Stimulated activated naive CD4-positive, alpha-beta T cell treated with Interleukin-2 at 50 U/mL for 16 hours (primary cell): ENCODE results near the gene CCDC7.
A peak's percentile ranks its signal among the peaks of the same experiment; 100 is the strongest.
"Not testable (repeated sequence)": the region's sequence is repeated elsewhere in the genome, so short reads cannot be mapped to it uniquely, and the experiment has no call there.

Experiments
- DNase-seq: peaks from one replicate; lab custom pipeline; 2025; lab: John Stamatoyannopoulos, UW

The CCDC7 gene

DNA sequence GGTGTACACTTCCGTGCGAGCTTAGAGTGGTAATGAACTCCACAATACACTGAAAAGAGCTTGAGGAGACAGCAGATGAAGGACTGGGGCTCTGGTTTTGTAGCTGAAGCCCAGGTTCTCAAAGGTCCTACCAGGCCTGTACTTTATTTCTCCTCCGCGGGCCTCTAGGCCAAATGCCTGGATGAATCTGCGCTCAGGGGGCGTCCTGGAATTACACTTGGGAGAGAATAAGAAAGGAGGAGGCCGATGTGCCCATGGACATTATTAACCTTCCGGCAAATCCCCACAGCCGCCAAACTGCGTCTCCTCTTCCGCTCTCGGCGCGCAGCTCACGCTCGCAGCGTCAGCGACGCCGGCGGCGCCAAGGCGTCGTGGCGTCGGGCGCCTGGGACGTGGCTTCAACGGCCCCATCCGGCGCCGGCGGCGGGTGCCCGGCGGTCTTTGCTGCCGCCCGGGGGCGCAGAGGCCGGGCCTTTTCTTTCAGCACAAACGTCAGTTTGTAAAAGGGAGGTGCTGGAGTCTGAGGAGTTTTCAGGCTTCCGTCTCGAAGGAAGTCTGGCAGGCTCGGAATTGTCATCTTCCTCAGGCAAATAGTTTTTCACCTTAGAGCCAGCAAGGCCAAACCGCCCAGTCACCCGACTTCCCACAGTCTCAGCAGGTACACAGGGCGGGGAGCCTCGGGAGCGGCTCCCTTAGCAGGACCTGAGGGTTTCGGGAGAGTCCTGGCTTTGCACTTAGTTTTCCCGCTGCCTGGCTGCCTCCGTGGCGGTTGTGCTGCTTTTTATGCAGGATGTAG, at the start of gene CCDC7:
CCDC7 (plus strand) TSS at position 401 of the 796 bp plus-strand sequence. CDS start 5,503 bp downstream, outside the sequence.
- peak; percentile 79 for DNase-seq

DNA sequence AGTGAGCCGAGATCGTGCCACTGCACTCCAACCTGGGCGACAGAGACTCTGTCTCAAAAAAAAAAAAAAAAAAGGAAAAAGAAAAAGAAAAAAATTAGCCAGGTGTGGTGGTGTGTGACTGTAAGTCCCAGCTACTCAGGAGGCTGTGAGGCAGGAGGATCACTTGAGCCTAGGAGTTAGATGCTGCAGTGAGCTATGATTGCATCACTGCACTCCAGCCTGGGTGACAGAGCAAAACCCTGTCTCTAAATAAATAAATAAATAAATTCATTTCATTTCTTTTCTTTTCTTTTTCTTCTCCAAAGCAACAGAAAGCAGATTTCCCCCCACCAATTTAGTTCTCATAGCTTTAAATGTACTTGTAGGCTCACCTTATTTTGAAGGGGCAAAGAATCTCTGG, 48.8 kb upstream of the CCDC7 start:
- DNase-seq = not testable (repeated sequence)

DNA sequence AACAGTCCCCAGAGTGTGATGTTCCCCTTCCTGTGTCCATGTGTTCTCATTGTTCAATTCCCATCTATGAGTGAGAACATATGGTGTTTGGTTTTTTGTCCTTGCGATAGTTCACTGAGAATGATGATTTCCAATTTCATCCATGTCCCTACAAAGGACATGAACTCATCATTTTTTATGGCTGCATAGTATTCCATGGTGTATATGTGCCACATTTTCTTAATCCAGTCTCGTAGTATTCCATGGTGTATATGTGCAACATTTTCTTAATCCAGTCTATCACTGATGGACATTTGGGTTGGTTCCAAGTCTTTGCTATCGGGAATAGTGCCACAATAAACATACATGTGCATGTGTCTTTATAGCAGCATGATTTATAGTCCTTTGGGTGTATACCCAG, 46.2 kb upstream of the CCDC7 start:
- not testable (repeated sequence) for DNase-seq

DNA sequence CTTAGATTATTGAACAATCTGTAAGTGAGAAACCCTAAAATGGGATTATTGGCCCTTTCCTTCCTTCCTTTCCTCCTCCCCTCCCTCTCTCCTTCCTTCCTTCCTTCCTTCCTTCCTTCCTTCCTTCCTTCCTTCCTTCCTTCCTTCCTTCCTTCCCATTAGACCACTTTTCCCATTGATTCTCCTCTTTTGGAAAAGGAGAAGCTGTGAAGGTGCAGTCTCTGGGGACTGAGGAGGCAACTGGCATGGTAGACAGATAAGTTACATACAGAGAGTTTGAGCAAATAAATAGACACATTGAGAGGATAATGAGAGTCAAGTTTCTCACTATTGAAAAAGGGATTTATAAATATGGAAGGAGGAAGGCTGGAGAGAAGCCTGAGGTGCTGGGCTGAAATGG, 45.0 kb upstream of the CCDC7 start:
- no peak for DNase-seq

DNA sequence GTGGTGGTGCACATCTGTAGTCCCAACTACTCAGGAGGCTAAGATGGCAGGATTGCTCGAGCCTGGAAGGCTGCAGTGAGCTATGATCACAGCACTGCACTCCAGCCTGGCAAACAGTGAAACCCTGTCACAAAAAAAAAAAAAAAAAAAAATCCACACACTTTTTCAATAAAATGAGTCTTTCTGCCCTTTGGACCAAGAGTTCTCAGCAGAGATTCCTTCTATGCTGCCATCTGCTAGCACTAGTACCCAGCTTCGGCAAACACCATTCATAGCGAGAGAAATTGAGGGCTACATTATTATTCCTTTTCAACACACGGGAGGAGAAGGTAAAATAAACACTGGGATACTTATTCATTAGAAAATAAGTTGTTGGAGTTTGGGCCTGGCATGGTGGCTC, 43.4 kb upstream of the CCDC7 start:
- DNase-seq = no peak

DNA sequence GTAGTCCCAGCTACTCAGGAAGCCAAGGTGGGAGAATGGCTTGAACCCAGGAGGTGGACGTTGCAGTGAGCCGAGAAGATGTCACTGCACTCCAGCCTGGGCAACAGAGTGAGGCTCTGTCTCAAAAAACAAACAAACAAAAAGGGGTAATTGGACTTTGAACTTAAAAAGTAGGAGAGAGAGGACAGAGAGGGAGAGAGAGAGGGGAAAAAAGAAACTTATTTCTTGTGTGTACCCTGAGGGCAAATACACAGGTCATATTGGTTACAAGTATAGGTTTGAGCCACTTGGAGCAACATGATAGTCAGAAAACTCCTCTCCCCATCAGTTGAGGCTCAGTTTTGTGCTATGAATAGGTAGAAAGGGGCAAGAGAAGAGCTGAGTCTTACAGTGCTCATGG, 42.8 kb upstream of the CCDC7 start:
- no peak for DNase-seq

DNA sequence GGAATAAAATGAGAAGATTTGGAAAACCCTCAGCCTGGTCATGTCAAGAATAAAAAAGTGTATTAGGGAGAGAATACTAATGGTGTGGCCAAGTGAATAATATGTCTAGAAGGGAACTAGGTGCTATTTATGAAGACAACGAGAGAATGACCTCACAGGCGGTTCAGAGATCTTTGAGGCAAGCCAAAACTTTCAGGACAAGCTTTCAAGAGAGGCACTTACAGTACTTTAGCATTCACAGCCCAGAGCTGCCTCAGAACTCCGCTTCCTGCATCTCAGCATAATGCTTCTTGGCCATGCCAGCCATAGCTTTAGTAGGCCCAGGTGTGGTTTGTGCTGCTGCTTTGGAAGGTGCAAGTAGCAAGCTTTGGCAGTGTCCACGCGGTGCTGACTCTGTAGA, 37.2 kb upstream of the CCDC7 start:
- no peak for DNase-seq

DNA sequence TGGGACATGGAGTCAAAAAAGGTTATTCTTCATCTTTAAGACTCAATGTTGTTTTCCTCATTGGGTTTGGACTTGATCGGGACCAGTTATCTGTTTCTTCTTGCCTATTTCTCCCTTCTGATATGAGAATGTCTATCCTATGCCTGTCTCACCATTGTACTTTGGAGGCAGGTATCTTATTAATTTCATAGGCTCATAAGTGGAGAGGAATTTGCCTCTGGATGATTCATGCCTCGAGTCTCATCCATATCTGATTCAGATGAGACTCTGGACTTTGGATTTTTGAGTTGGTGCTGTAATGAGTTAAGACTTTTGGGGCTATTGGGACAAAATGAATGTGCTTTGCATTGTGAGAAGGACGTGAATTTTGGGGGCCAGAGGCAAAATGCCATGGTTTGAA, 36.2 kb upstream of the CCDC7 start:
- no peak for DNase-seq

DNA sequence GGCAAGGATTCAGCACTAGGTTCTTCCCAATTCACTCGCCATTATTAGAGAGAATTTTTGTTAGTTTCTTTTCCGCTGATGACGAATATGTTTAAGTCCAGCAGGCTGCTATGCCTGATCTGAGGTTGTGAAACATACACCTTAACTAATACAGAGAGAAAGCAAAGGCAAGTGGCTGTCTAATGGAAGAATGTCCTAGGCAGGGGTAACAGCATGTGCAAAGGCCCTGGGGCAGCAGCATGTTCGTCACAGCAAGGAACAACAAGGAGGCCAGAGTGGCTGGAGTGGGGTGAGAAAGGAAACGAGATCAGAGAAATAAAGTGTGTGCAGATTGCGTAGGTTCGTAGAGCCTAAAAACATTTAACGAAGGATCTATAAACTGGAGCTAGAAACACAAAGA, 35.4 kb upstream of the CCDC7 start:
- no peak for DNase-seq

DNA sequence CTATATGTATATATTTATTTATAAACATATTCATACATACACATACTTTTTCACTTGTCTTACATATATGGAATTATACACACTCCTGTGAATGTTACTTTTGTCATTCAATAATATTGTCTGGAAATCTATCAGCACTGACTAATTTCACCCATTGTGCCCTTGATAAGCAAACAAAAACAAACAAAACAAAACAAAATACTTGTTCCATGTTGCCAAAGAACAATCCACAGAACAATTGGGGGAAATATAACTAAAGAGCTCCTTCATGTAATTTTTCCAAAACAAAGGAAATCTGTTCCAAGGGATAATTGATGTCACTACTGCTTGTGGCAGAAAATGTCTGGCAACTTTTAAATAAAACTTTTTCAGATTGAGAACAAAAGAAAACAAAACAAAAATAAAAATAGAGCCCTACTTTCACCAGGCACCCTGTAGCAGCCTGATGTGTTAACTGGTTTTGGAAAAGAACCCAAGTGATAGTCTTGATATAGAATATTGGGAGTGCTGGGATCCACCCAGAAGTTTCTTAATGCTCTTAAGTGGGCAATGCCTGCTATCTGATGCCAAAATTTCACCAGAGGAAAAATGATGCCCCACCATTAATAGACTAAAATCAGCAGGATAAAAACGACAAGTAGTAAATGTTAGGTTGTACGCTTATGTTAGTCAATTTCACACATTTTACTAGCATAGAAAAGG, 34.0 kb upstream of the CCDC7 start:
- no peak for DNase-seq

DNA sequence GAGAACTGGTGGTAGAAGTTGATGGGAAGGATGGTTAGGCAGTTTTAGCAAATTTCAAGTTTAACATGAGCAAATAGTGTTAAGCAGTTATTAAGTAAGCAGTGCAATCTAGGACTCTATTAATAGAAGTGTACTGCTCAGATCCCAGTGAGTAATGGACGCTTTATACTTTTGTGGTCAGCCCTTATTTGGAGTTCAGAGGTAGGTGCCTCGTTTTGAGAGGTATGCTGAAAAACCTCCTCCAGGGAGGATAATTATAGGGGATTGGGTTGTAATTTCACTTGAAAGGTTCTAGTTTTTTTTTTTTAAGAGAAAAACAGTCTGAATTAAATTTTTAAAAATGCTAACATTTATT, 33.5 kb upstream of the CCDC7 start:
- no peak for DNase-seq

DNA sequence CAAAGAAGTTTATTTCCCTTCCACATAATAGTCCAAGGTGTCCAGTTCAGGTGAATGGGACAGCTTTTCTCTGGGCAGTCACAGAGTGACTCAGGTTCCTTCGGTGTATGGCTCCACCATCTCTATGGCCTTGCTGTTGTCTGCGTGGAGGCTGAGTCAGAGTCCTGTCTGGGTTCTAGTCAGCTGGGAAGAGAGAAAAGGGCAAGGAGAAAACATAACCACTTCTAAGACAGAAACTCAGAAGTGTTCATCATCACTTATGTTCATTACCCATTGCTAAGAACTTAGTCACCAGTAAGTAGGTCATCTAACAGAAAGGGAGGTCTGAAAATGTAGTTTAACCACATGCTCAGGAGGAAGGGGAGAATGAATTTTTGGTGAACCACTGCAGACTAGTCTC, 32.4 kb upstream of the CCDC7 start:
- peak; percentile 47 for DNase-seq

DNA sequence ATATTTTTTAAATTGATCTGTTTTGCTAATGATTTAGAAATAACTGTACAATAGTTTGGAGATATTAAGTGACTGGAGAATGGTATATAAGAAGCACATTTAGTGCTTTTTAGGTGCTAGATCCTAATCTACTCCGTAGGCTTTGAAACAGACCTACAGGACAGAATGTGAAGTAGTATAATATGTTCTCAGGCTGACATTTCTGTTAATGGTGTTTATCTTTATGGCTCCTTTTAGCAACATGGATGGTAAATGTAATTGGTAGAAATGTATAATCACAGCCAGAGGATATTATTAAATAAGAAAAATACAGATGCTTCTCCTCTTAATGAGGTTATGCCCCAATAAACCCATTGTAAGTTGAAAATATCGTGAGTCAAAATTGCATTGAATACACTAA, 30.6 kb upstream of the CCDC7 start:
- DNase-seq = no peak

DNA sequence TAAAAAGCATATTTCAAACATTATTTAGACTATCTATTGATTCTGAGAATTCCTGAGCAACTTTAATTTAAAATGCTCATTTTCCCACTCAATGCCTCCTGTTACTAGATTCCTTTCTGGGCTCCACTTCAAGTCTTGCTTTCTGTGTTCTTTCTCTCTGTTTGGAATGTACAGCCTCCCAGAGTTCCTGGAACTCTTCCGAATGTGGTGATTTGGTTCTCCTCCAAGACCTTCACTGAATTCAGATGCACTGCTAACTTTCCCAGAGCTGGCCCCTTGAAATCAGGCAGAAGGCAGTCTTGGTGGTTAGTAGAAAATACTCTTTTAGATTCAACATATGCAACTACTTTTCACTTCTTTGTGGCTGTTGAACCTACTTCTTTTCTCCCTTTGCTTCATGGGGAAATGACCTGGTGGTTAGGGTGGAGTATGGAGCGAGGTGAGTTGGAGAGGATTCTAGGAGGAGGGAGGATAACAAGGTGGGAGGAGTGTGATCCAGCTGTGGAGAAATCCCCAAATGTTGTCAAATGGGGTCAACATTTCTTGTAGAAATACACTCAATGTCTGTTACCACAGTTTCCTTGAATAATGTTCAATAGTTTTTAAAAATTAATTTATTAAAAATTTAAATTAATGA, 27.9 kb upstream of the CCDC7 start:
- no peak for DNase-seq

DNA sequence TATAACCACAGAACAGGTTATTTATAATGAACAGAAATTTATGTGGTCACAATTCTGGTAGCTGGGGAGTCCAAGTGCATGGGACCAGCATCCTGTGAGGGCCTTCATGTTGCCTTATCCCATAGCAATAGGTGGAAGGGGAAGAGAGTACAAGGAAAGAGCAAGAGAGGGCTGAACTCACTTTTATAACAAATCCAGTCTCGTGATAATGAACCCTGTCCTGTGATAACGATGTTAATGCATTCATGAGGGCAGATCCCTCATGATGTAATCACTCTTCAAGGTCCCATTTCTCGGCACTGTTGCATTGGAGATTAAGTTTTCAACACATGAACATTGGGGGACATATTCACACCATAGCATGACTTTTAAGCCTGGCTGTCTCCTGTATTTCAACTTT, 27.4 kb upstream of the CCDC7 start:
- DNase-seq = no peak

DNA sequence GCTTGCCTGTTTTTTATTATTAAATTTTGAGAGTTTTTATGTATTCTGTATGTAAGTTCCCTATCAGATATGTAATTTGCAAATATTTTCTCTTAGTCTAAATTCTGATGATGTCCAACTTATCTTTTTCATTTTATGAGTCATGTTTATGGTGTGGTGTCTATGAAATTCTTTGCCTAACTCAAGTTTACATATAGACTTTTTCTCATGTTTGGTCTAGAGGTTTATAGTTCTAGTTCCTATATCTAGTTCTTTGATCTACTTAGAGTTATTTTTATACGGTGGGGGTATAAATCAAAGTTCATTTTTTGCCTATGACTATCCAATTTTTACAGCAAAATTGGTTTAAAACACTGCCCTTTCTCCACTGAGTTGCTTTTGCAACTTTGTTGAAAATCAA, 26.3 kb upstream of the CCDC7 start:
- DNase-seq = no peak

DNA sequence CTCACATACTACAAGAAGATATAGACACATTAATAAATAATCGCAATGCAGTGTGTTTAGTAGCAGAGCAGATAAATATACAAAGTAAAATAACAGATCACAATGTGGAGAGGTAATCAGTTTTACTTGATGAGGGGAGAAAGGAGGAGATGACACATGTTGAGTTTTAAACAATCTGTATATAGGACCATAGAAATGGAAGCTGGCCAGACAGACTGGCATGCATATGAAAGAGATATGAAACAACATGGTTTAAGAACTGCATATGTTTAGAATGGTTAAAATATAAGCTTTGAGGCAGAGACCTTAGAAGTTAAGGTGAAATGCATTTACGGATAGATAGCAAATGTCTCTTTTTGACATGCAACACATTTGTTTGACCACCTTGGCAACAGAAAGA, 19.8 kb upstream of the CCDC7 start:
- no peak for DNase-seq

DNA sequence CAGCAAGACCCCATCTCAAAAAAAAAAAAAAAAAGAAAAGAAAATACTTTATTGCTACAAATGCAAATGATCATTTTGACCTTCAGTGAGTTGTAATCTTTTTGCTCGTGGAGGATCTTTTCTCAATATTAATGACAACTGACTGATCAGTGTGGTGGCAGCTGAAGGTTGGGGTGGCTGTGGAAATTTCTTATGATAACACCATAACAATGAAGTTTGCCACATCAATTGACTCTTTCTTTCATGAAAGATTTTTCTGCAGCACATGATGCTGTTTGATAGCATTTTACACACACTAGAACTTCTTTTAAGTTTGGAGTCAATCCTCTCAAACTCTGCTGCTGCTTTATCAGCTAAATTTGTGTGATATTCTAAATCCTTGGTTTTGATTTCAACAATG, 12.4 kb upstream of the CCDC7 start:
- no peak for DNase-seq

DNA sequence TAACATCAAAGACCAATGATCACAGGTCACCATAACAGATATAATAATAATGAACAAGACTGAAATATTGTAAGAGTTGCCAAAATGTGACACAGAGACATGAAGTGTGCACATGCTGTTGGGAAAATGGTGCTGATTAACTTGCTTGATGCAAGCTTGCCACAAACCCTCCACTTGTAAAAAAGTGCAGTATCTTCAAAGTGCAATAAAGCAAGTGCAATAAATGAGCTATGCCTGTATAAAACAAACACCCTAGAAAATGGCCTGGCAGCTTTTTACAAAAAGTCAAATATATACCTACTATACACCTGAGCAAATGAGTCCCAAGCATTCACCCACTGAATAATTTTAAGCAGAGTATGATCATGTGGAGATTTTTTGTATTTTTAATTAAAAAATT, 9.7 kb upstream of the CCDC7 start:
- no peak for DNase-seq

DNA sequence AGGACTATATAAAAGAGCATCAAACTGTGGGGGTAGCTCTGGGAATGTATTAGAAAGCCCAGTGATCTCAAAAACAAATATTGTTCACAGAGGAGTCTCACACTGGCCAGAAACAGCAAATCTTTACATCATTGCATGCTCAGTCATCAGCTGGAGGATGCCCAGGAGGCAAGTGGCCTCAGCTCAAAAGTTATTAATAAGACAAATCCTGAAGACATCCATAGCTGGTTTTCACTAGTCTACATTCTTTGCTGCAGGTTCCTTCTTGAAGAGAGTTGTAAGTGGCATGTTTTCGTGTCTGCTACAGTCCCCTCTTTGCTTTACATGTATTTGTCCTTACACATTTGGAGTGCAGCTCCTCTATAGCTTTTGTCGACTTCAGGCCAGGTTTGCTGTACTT, 8.6 kb upstream of the CCDC7 start:
- DNase-seq = no peak

DNA sequence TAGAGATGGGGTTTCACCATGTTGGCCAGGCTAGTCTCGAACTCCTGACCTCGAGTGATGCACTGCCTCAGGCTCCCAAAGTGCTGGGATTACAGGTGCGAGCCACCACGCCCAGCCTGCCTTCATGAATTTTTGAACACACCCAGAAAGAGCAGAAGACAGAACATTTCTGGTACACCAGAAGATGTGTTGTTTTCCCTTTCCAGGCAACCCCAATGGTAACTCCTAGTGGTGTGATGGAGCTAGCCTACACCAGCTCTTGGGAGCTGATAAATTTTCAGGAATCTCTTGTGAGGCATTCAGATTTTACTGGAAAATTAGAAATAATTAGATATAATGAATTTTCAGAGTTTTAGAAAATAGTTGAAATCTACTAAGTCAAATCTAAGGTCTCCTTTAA, 904 bp upstream of the CCDC7 start:
- no peak for DNase-seq

DNA sequence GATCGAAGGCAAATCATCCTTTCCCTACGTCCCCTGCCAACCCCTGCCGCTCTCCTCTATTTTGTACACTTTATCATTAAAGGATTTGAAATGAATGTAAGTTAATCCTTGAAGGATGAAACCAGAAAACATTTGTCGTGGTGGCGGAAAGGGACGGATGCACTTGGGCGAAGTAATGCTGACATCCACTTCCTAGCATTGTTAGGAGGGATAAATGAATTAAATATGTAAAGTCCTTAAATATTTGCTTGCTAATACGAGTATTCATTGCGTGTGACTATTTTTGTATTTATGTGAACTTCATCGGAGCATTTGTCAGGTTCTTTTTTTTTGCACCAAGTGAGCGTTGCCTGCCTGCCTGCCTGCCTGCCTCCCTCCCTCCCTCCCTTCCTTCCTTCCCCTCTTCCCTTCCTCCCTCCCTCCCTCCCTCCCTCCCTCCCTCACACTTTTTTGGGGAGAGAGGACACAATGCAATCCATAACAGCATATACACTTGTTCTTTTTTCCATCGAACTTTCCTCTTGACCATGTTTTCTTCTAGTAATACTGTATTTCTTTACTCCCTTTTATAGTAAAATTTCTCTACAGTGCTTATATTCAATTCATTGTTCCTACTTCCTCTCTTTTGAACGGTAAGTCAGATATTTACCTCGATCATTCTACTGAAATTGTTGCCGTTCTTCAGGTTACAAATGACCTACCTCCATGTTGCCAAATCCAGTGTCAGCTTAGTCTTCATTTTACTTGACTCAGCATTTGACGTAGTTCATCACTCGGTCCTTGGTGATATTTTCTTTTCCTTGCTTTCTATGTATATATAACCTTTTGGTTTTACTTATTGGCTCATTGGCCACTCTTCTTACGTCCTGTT, 831 bp downstream of the CCDC7 start:
- no peak for DNase-seq
